GM12891 (cell line): ENCODE data around the gene GEMIN8.

Experiments
- PAX5 ChIP-seq: IDR thresholded peaks from 2 replicates; pipeline ENCODE4 v1.6.1; 2011; ENCODE audit warnings: low read length, moderate library complexity, mild to moderate bottlenecking; ENCODE audit not compliant: insufficient read depth, severe bottlenecking
- POLR2A ChIP-seq: IDR thresholded peaks from 2 replicates; pipeline ENCODE4 v1.6.1; 2011; ENCODE audit warnings: low read depth, low read length, control low read depth
- POLR2AphosphoS5 ChIP-seq: IDR thresholded peaks from 2 replicates; pipeline ENCODE4 v1.6.1; 2011; ENCODE audit warnings: low read depth, low read length, control low read depth
- SPI1 ChIP-seq: IDR thresholded peaks from 2 replicates; pipeline ENCODE4 v1.6.1; 2011; ENCODE audit warnings: low read depth, low read length, control low read depth
- TAF1 ChIP-seq: IDR thresholded peaks from 2 replicates; pipeline ENCODE4 v1.6.1; 2011; ENCODE audit warnings: low read depth, low read length, control low read depth

DNA sequence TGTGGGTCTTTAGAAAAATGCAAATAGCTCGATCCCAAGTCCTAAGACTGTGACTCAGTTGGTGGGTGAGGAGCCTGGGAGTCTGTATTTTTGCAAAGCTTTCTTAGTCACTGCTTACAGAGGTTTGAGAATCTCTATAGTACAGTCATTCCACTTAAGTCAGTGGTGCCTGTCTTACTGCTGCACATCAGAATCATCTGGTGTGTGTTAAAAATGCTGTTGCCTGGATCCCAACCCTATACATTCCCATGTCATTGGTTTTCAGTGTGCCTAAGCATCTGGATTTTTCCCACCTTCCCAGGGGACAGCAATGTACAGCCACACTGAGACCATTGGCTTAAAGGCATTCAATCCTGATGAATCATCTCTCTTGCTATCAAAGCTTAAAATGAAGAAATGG lies 21.0 kb upstream of the GEMIN8 start:
- TF ChIP-seq POLR2A (no peak), TAF1 (no peak), POLR2AphosphoS5 (no peak), SPI1 (no peak), PAX5 (no peak)
